Sigmoid colon (tissue), 7 donors: ENCODE measurements around the gene FUT8. TPM values are rescaled to one million over a fixed set of nuclear protein-coding genes. Genes with fewer than 3 reads are reported as not detected.

Experiments
- DNase-seq: peaks from one replicate; pipeline ENCODE4 v3.0.0-alpha.2; 2019
- H3K27ac ChIP-seq, 4 donors: fragments of 200-600 bp; sonication (generic); one replicate each; pipeline ENCODE4 v1.5.1; 2016 to 2019; ENCODE audit warnings: mild to moderate bottlenecking in 1 of 4
- H3K27me3 ChIP-seq, 3 donors: fragments of 200-600 bp; sonication (generic); one replicate each; pipeline ENCODE4 v1.5.1; 2019; ENCODE audit warnings: mild to moderate bottlenecking in 1 of 3
- H3K36me3 ChIP-seq, 4 donors: fragments of 200-600 bp; sonication (generic); one replicate each; pipeline ENCODE4 v1.5.1; 2016 to 2019
- H3K4me1 ChIP-seq, 4 donors: fragments of 200-600 bp; sonication (generic); one replicate each; pipeline ENCODE4 v1.5.1; 2017 to 2019
- H3K4me3 ChIP-seq, 4 donors: fragments of 200-600 bp; sonication (generic); one replicate each; pipeline ENCODE4 v1.5.1; 2017 to 2019; ENCODE audit warnings: mild to moderate bottlenecking in 2 of 4, moderate library complexity in 1 of 4
- H3K9me3 ChIP-seq, 4 donors: fragments of 200-600 bp in 3 of 4; sonication (generic) in 3 of 4; one replicate each; pipeline versions ENCODE4 v1.5.1 to v1.6.1; 2013 to 2019
- EP300 ChIP-seq, 4 donors: sonication (generic); formaldehyde crosslinking; IDR thresholded peaks; one replicate each; pipeline ENCODE4 v1.6.1; 2017; ENCODE audit warnings: antibody characterized with exemption in 4 of 4
- POLR2A ChIP-seq, 2 donors: fragments of 450-650 bp; IDR thresholded peaks; one replicate each; pipeline ENCODE4 v1.6.1; 2016; ENCODE audit warnings: antibody characterized with exemption in 2 of 2, mild to moderate bottlenecking in 2 of 2, moderate library complexity in 2 of 2
- POLR2AphosphoS5 ChIP-seq, 4 donors: sonication (generic); formaldehyde crosslinking; IDR thresholded peaks; one replicate each; pipeline ENCODE4 v1.6.1; 2017; ENCODE audit warnings: antibody characterized with exemption in 4 of 4
- WGBS, 2 donors: extraction: QIAGEN DNeasy Blood & Tissue Kit; methylation state at CpG; one replicate each; pipeline ENCODE4 v1.1.7; 2013; 5-methylcytosine and 5-hydroxymethylcytosine counted together
- intact Hi-C: fragments of 100-400 bp; cut with DNase I; formaldehyde crosslinking; loops from one replicate; pipeline ENCODE4 v1.15.1; 2023
- polyA plus RNA-seq, 3 donors: library from polyadenylated mRNA; stranded (reverse); fragments of 200-250 nt; gene quantifications; one replicate each; pipeline ENCODE4 v1.2.3, GENCODE V29; 2013
- total RNA-seq, 4 donors: library from RNA; depleted of rRNA; stranded (reverse); fragments of >200 nt; gene quantifications; one replicate each; pipeline ENCODE4 v1.1.0, GENCODE V29; 2016
- TF ChIP-seq, protein P1 (sequence below), 4 experiments: fragments of 450-650 bp in 3 of 4; fragments of 200-600 bp in 1 of 4; IDR thresholded peaks; one replicate each; pipeline ENCODE4 v1.5.1; 2016 to 2019; ENCODE audit warnings: antibody characterized with exemption in 4 of 4, mild to moderate bottlenecking in 3 of 4, moderate library complexity in 2 of 4
- donor health status: healthy with polysubstance abuse.
- donor health status: Bipolar disorder and iron deficiency.
- donor health status: healthy.

The FUT8 gene
- total and polyA plus RNA-seq, 7 donors: 2.5 to 53.9 (median 22.0) TPM

DNA sequence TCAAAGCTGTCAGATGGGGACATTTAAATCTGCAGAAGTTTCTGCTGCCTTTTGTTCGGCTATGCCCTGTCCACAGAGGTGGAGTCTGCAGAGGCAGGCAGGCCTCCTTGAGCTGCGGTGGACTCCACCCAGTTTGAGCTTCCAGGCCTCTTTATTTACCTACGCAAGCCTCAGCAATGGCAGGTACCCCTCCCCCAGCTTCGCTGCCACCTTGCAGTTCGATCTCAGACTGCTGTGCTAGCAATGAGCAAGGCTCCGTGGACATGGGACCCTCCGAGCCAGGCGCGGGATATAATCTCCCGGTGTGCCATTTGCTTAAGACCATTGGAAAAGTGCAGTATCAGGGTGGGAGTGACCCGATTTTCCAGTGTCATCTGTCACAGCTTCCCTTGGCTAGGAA is 115.5 kb downstream of the FUT8 start:
- TF ChIP-seq, protein P1, sequence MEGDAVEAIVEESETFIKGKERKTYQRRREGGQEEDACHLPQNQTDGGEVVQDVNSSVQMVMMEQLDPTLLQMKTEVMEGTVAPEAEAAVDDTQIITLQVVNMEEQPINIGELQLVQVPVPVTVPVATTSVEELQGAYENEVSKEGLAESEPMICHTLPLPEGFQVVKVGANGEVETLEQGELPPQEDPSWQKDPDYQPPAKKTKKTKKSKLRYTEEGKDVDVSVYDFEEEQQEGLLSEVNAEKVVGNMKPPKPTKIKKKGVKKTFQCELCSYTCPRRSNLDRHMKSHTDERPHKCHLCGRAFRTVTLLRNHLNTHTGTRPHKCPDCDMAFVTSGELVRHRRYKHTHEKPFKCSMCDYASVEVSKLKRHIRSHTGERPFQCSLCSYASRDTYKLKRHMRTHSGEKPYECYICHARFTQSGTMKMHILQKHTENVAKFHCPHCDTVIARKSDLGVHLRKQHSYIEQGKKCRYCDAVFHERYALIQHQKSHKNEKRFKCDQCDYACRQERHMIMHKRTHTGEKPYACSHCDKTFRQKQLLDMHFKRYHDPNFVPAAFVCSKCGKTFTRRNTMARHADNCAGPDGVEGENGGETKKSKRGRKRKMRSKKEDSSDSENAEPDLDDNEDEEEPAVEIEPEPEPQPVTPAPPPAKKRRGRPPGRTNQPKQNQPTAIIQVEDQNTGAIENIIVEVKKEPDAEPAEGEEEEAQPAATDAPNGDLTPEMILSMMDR (IDR thresholded peaks at IDR 0.05): no peak
- no peak for TF ChIP-seq POLR2AphosphoS5 (IDR thresholded peaks at IDR 0.05)
- no peak for TF ChIP-seq EP300 (IDR thresholded peaks at IDR 0.05)
- no peak for TF ChIP-seq POLR2A (IDR thresholded peaks at IDR 0.05)
- no peaks in the 10 kb centered on the region for H3K27me3 ChIP-seq
- no peak overlapping the region for H3K27ac ChIP-seq
- no peak overlapping the region for H3K4me3 ChIP-seq
- no peaks in the 10 kb centered on the region for H3K36me3 ChIP-seq
- intact Hi-C loops: no loop called here
- no peak for DNase-seq
- WGBS, 2 donors: 97 to 99% methylated on average over 11 of the region's 11 CpGs
- peaks cover 0 to 7% (median 0%) of the 10 kb centered on the region in 4 donors for H3K9me3 ChIP-seq
- H3K4me1 ChIP-seq: no peaks in the 10 kb centered on the region

- Histone ChIP-seq H3K27ac (no peak overlapping the region), H3K36me3 (no peaks in the 10 kb centered on the region), H3K27me3 (no peaks in the 10 kb centered on the region), H3K4me1 (no peaks in the 10 kb centered on the region), H3K9me3 (peaks cover 0 to 7% (median 0%) of the 10 kb centered on the region in 4 donors), H3K4me3 (no peak overlapping the region)
- intact Hi-C loops: no loop called here
- no peak for DNase-seq
- 86 to 96% methylated on average over 3 of the region's 3 CpGs for WGBS, 2 donors
- TF ChIP-seq EP300 (IDR thresholded peaks at IDR 0.05) (no peak), POLR2AphosphoS5 (IDR thresholded peaks at IDR 0.05) (no peak), POLR2A (IDR thresholded peaks at IDR 0.05) (no peak)
- TF ChIP-seq, protein P1 (IDR thresholded peaks at IDR 0.05): no peak
Measured at GRCh38 chr14:65531148-65531547, 118.6 kb downstream of the FUT8 start.

- no peak overlapping the region for H3K4me3 ChIP-seq
- no peaks in the 10 kb centered on the region for H3K27me3 ChIP-seq
- intact Hi-C loops: no loop called here
- no peak overlapping the region for H3K27ac ChIP-seq
- no peaks in the 10 kb centered on the region for H3K9me3 ChIP-seq
- no peaks in the 10 kb centered on the region for H3K36me3 ChIP-seq
- no peak for DNase-seq
- 95 to 98% methylated on average over 4 of the region's 4 CpGs for WGBS, 2 donors
- no peaks in the 10 kb centered on the region for H3K4me1 ChIP-seq
- TF ChIP-seq POLR2A (IDR thresholded peaks at IDR 0.05) (no peak), EP300 (IDR thresholded peaks at IDR 0.05) (no peak), POLR2AphosphoS5 (IDR thresholded peaks at IDR 0.05) (no peak)
- TF ChIP-seq, protein P1 (IDR thresholded peaks at IDR 0.05): no peak
Measured at GRCh38 chr14:65533736-65534404, 121.3 kb downstream of the FUT8 start.

DNA sequence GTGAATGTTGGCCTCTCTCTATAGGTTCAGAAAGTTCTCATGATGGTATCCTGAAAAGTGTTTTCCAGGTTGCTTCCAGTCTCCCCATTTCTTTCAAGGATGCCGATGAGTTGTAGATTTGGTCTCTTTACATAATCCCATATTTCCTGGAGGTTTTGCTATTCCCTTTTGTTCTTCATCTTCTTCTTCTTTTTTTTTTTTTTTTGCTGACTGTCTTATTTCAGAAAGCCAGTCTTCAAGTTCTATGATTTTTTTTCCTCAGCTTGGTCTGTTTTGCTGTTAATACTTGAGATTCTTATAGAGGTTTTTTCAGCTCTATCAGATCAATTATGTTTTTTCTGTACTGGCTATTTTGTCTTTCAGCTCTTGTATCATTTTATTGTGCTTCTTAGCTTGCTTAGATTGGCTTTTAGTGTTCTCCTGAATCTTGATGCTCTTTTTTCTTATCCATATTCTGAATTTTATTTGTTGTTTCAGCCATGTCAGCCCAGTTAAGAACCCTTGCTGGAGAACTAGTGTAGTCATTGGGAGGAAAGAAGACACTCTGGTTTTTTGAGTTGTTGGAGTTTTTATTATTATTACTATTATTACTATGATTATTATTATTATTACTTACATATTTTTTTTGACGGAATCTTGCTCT is 124.4 kb downstream of the FUT8 start:
- Histone ChIP-seq H3K4me3 (no peak overlapping the region), H3K4me1 (no peaks in the 10 kb centered on the region), H3K9me3 (no peaks in the 10 kb centered on the region), H3K27ac (no peak overlapping the region), H3K27me3 (no peaks in the 10 kb centered on the region), H3K36me3 (no peaks in the 10 kb centered on the region)
- DNase-seq: no peak
- 99% methylated on average over 2 of the region's 2 CpGs for WGBS, 2 donors
- intact Hi-C loops: no loop called here
- TF ChIP-seq EP300 (IDR thresholded peaks at IDR 0.05): no peak
- TF ChIP-seq POLR2AphosphoS5 (IDR thresholded peaks at IDR 0.05): no peak
- TF ChIP-seq, protein P1 (IDR thresholded peaks at IDR 0.05): no peak
- TF ChIP-seq POLR2A (IDR thresholded peaks at IDR 0.05): no peak
